Measurements from ENCODE around the gene NKD1. TPM values are rescaled to one million over a fixed set of nuclear protein-coding genes. Genes with fewer than 3 reads are reported as not detected.

The NKD1 gene
- total and polyA plus RNA-seq, 2 donors: 0.90 to 0.98 TPM

DNA sequence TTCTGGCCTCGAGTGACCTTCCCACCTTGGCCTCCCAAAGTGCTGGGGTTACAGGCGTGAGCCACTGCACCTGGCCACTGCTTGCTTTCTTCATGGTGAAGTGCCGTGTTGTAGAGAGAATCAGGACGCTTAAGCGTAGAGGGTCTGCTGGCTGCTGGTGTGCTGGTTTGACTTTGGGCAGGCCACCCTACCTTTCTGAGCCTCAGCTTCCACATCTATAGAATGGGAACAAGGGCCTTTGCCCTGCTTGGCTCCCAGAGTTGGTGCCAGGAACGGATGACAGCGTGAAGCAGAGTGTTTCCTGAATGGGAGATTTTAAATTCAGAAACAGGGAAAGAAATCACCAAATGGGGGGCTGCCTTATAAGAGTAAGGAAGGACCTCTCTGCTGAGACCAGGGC is 60.9 kb downstream of the NKD1 start:
- DNase-seq (ENCODE audit: low read depth in 6 of 9, low spot score in 9 of 9): no peak
- peaks cover 0 to 7% of the 10 kb centered on the region in 2 donors for H3K27me3 ChIP-seq (ENCODE audit: control insufficient read depth in 2 of 2, insufficient read depth in 1 of 2, low read length in 1 of 2)
- H3K4me1 ChIP-seq (ENCODE audit: control insufficient read depth in 2 of 2, insufficient read depth in 2 of 2, low read length in 2 of 2): peaks cover 0 to under 1% of the 10 kb centered on the region in 2 donors
- no peaks in the 10 kb centered on the region for H3K9me3 ChIP-seq (ENCODE audit: control insufficient read depth in 2 of 2, insufficient read depth in 1 of 2, low read length in 1 of 2)
- H3K36me3 ChIP-seq (ENCODE audit: control insufficient read depth in 2 of 2, insufficient read depth in 2 of 2, low read length in 1 of 2): no peaks in the 10 kb centered on the region
- no peak overlapping the region for H3K4me3 ChIP-seq (ENCODE audit: low read length in 2 of 2)
- no peak overlapping the region for H3K27ac ChIP-seq (ENCODE audit: low read depth in 1 of 2, low read length in 1 of 2)
- 94% methylated on average over 7 of the region's 7 CpGs for WGBS

DNA sequence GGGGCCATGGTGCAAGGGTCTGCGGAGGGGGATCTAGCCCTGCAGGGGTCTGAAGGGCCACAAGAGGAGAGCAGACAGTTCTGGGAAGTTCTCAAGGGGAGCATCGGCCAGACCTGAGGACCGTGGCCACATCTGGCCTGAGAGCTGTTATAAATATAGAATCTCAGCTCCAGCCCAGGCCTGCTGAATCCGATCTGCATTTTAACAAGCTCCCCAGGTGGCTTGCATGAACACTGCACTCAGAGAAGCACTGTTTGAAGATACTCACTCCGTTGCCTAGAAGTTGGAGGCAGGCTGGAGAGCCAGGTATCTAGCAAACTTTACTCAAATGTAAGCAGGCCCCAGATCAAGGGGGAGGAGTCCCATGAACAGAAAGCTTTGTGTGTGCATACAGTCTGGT is 61.3 kb downstream of the NKD1 start:
- H3K36me3 ChIP-seq (ENCODE audit: control insufficient read depth in 2 of 2, insufficient read depth in 2 of 2, low read length in 1 of 2): no peaks in the 10 kb centered on the region
- no peaks in the 10 kb centered on the region for H3K4me1 ChIP-seq (ENCODE audit: control insufficient read depth in 2 of 2, insufficient read depth in 2 of 2, low read length in 2 of 2)
- H3K4me3 ChIP-seq (ENCODE audit: low read length in 2 of 2): no peak overlapping the region
- peaks cover 0 to 9% of the 10 kb centered on the region in 2 donors for H3K27me3 ChIP-seq (ENCODE audit: control insufficient read depth in 2 of 2, insufficient read depth in 1 of 2, low read length in 1 of 2)
- no peak for DNase-seq (ENCODE audit: low read depth in 6 of 9, low spot score in 9 of 9)
- H3K27ac ChIP-seq (ENCODE audit: low read depth in 1 of 2, low read length in 1 of 2): no peak overlapping the region
- 92% methylated on average over 5 of the region's 5 CpGs for WGBS
- no peaks in the 10 kb centered on the region for H3K9me3 ChIP-seq (ENCODE audit: control insufficient read depth in 2 of 2, insufficient read depth in 1 of 2, low read length in 1 of 2)

DNA sequence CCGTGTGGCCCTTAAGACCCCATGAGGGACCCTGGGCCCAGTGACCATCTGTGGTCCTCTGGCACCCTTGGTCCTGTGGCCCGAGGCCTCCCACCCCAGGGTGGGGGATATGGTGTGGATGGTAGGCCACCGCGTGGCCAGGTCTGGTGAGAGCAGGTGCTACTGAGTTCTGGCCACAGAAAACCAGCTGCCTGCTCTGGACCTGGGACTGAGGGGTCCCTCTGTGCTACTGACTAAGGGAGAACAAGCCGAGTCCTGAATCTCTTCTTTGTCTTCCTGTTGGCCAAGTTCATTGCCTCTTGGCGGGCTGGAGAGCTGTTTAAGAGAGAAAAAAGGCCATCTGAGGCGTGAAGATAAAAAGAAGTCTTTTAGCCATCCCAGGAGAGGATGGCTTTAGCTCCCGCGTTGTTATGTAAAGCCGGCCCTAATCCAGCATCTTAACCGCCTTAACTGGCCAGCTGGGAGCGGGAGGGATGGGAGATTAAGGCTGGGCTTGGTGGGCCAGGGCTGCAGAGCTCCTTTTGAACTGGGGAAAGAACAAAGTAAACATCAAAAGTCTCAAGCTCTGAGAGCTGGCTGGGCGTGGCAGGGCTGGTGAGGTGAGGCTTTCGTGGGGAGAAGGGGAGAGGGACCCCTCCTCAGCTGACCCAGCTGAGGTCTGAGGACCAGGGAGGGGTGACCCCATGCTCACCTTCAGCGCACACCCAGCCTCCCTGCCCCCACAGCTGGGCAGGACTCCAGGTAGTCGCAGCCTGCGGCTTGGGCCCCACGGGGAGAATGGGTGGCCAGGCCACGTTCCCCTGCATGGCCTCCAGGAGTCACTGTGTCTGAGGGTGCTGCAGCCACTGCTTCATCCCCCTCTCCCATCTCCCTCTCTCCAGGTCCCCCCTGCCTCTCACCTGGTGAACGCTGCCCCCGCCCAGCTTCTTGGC is 62.4 kb downstream of the NKD1 start:
- no peaks in the 10 kb centered on the region for H3K9me3 ChIP-seq (ENCODE audit: control insufficient read depth in 2 of 2, insufficient read depth in 1 of 2, low read length in 1 of 2)
- H3K4me3 ChIP-seq (ENCODE audit: low read length in 2 of 2): no peak overlapping the region
- H3K27me3 ChIP-seq (ENCODE audit: control insufficient read depth in 2 of 2, insufficient read depth in 1 of 2, low read length in 1 of 2): peaks cover 0 to 9% of the 10 kb centered on the region in 2 donors
- no peak for DNase-seq (ENCODE audit: low read depth in 6 of 9, low spot score in 9 of 9)
- whole genome bisulfite sequencing: 91% methylated on average over 21 of the region's 21 CpGs
- H3K27ac ChIP-seq (ENCODE audit: low read depth in 1 of 2, low read length in 1 of 2): no peak overlapping the region
- H3K36me3 ChIP-seq (ENCODE audit: control insufficient read depth in 2 of 2, insufficient read depth in 2 of 2, low read length in 1 of 2): no peaks in the 10 kb centered on the region
- H3K4me1 ChIP-seq (ENCODE audit: control insufficient read depth in 2 of 2, insufficient read depth in 2 of 2, low read length in 2 of 2): no peaks in the 10 kb centered on the region

DNA sequence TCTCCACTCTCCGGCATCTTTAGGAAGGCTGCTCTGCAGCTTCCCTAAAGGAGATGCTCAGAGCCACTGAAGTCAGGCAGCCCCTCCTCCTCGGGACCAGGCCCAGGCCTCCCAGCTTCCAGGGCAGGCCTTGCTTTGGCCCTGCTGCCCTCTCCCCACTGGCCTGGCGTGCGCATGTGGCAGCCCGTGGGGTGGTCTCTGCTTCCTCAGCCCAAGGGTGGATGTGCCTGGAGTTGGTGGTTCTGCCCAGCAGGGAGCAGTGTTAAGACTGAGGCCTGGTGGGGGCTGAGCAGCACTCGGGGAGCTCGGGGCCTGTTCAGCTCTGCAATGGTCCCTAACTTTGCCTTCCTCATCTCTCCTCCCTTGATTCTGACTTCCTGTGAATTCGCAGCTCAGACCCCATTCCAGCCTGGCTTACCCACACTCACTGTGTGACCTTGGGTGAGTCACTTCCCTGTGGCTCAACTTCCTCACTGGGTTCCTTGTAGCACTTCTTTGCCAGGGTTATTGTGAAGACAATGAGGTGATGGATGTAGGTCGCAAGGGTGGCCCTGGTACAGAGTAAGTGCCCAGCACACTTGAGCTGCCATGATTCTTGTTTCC is 63.2 kb downstream of the NKD1 start:
- no peak for DNase-seq (ENCODE audit: low read depth in 6 of 9, low spot score in 9 of 9)
- 92% methylated on average over 9 of the region's 9 CpGs for WGBS

DNA sequence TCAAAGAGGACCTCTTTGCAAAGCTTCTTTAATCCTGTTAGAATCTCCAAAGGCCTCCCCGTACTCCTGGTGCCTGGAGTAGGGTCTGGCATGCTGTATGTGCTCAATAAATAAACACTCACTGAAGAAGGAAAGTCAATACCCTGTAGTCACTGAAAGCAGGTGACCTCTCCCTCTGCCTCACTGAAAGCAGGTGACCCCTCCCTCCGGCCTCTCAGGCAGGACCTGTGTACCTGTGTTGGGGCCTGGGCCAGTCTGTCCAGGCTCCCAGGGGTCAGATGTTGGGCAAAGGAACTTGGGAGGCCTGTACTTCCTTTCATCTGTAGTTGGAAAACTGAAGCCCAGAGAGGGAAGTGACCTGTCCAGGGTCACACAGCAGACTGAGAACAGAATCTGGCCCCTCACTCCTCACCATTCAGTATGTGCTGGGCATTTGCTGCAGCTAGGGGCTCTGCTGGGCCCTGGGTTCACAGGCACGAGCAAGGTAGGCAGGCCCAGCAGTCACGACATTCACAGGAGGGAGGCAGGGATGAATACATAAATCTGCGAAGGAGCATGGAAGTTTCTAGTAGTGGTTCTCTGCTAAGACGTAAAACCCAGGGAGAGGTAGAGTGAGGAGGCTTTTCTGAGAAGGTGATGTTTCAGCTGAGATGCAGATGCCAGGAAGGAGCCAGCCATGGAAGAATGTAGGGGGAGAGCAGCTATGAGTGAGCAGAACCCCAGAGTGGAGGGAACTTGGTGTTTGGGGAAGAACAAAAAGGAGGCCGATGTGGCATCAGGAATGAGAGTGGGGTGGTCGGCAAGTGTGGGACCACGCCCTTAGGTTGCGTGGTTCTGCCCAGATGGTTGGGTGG is 64.0 kb downstream of the NKD1 start:
- H3K36me3 ChIP-seq (ENCODE audit: control insufficient read depth in 2 of 2, insufficient read depth in 2 of 2, low read length in 1 of 2): no peaks in the 10 kb centered on the region
- DNase-seq (ENCODE audit: low read depth in 6 of 9, low spot score in 9 of 9): no peak
- H3K4me3 ChIP-seq (ENCODE audit: low read length in 2 of 2): no peak overlapping the region
- peaks cover 4 to 9% of the 10 kb centered on the region in 2 donors for H3K4me1 ChIP-seq (ENCODE audit: control insufficient read depth in 2 of 2, insufficient read depth in 2 of 2, low read length in 2 of 2)
- peaks cover 0 to 9% of the 10 kb centered on the region in 2 donors for H3K27me3 ChIP-seq (ENCODE audit: control insufficient read depth in 2 of 2, insufficient read depth in 1 of 2, low read length in 1 of 2)
- H3K9me3 ChIP-seq (ENCODE audit: control insufficient read depth in 2 of 2, insufficient read depth in 1 of 2, low read length in 1 of 2): no peaks in the 10 kb centered on the region
- H3K27ac ChIP-seq (ENCODE audit: low read depth in 1 of 2, low read length in 1 of 2): no peak overlapping the region
- WGBS: 96% methylated on average over 10 of the region's 10 CpGs

More for the DNA sequence above, 63.2 kb downstream of the NKD1 start:
- Histone ChIP-seq H3K4me1 (ENCODE audit: control insufficient read depth in 2 of 2, insufficient read depth in 2 of 2, low read length in 2 of 2) (peaks cover 0 to 2% of the 10 kb centered on the region in 2 donors), H3K4me3 (ENCODE audit: low read length in 2 of 2) (no peak overlapping the region), H3K27ac (ENCODE audit: low read depth in 1 of 2, low read length in 1 of 2) (no peak overlapping the region), H3K27me3 (ENCODE audit: control insufficient read depth in 2 of 2, insufficient read depth in 1 of 2, low read length in 1 of 2) (peaks cover 0 to 9% of the 10 kb centered on the region in 2 donors), H3K9me3 (ENCODE audit: control insufficient read depth in 2 of 2, insufficient read depth in 1 of 2, low read length in 1 of 2) (no peaks in the 10 kb centered on the region), H3K36me3 (ENCODE audit: control insufficient read depth in 2 of 2, insufficient read depth in 2 of 2, low read length in 1 of 2) (no peaks in the 10 kb centered on the region)

DNA sequence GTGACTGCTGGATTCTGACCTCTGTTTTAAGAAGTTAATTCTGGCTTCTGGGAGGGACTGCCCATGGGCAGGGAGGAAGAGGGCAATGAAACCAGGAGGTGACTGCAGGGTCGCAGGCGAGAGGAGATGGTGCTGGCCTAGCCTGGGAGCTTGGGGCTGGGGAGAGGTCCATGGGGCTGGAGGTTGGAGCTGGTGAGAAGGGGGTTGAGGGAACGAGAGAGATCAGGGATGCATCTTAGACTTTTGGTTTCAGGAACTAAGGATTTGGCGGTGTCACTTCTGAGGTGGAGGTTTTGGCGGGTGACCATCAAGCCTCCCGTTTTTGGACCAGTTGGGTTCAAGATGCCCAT is 64.6 kb downstream of the NKD1 start:
- H3K36me3 ChIP-seq (ENCODE audit: control insufficient read depth in 2 of 2, insufficient read depth in 2 of 2, low read length in 1 of 2): no peaks in the 10 kb centered on the region
- no peak for DNase-seq (ENCODE audit: low read depth in 6 of 9, low spot score in 9 of 9)
- 96% methylated on average over 6 of the region's 6 CpGs for WGBS
- H3K4me3 ChIP-seq (ENCODE audit: low read length in 2 of 2): no peak overlapping the region
- H3K4me1 ChIP-seq (ENCODE audit: control insufficient read depth in 2 of 2, insufficient read depth in 2 of 2, low read length in 2 of 2): peaks cover 4 to 12% of the 10 kb centered on the region in 2 donors
- H3K27me3 ChIP-seq (ENCODE audit: control insufficient read depth in 2 of 2, insufficient read depth in 1 of 2, low read length in 1 of 2): peaks cover 0 to 9% of the 10 kb centered on the region in 2 donors
- H3K9me3 ChIP-seq (ENCODE audit: control insufficient read depth in 2 of 2, insufficient read depth in 1 of 2, low read length in 1 of 2): no peaks in the 10 kb centered on the region
- H3K27ac ChIP-seq (ENCODE audit: low read depth in 1 of 2, low read length in 1 of 2): no peak overlapping the region

DNA sequence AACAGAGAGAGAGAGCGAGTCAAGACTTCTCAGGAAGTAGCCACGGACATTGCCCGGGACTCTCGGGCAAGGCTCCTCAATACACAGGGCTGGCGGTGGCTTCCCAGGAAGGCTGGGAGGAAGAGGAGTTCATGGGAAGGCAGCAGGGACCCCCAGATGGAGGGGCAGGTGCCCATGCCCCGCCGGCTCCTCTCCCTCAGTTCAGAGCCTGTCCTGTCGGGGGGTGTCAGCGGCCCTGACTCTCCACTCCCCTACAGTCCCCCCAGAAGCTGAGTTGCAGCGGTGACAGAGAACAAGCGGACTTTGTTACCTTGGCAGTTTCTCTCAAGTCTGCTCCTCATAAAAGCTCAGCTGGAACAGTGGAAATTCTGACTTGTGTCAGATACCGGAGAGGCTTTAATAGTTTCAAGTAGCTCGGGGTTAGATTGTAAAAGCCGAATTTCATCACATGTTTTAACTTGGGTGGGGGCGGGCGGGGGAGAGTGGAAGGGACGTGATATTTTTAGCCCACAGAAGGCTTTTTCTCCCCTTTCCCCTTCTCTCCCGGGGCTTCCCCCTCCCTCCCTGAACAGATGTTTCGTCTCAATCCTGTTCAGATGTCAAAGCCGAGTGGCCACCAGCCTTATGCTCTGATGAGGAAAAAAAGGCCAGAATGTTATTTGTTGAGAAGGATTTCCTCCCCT is 65.2 kb downstream of the NKD1 start:
- DNase-seq (ENCODE audit: low read depth in 6 of 9, low spot score in 9 of 9): no peak
- no peak overlapping the region for H3K4me3 ChIP-seq (ENCODE audit: low read length in 2 of 2)
- H3K36me3 ChIP-seq (ENCODE audit: control insufficient read depth in 2 of 2, insufficient read depth in 2 of 2, low read length in 1 of 2): no peaks in the 10 kb centered on the region
- H3K9me3 ChIP-seq (ENCODE audit: control insufficient read depth in 2 of 2, insufficient read depth in 1 of 2, low read length in 1 of 2): no peaks in the 10 kb centered on the region
- peaks cover 4 to 12% of the 10 kb centered on the region in 2 donors for H3K4me1 ChIP-seq (ENCODE audit: control insufficient read depth in 2 of 2, insufficient read depth in 2 of 2, low read length in 2 of 2)
- 70% methylated on average over 20 of the region's 20 CpGs for WGBS
- no peak overlapping the region for H3K27ac ChIP-seq (ENCODE audit: low read depth in 1 of 2, low read length in 1 of 2)
- peaks cover 0 to 9% of the 10 kb centered on the region in 2 donors for H3K27me3 ChIP-seq (ENCODE audit: control insufficient read depth in 2 of 2, insufficient read depth in 1 of 2, low read length in 1 of 2)

DNA sequence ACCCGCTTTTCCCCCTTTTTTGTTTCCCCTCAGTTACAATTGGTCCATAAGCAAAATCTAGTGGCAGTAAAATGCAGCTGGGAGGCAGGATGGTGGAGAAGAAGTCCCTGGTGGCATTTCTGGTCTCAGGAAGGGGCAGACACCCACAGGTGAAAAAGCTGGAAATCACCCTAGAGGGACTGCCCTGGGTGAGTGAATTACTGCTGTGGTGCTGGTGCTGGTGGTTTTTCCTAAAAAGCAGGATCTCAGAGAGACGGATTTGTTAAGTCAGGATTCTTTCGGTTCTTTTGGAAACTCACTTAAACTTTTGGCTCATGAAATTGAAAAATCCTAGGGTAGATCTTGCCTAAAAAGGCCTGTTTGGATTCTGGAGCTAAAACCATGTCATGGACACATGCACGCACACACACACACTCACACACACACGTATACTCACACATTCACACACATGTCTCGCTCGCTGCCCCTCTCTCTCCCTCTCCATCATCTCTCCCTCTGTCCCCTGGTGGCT is 65.8 kb downstream of the NKD1 start:
- Histone ChIP-seq H3K4me1 (ENCODE audit: control insufficient read depth in 2 of 2, insufficient read depth in 2 of 2, low read length in 2 of 2) (peaks cover 4 to 12% of the 10 kb centered on the region in 2 donors), H3K36me3 (ENCODE audit: control insufficient read depth in 2 of 2, insufficient read depth in 2 of 2, low read length in 1 of 2) (no peaks in the 10 kb centered on the region), H3K27me3 (ENCODE audit: control insufficient read depth in 2 of 2, insufficient read depth in 1 of 2, low read length in 1 of 2) (peaks cover 0 to 9% of the 10 kb centered on the region in 2 donors), H3K27ac (ENCODE audit: low read depth in 1 of 2, low read length in 1 of 2) (no peak overlapping the region), H3K4me3 (ENCODE audit: low read length in 2 of 2) (no peak overlapping the region), H3K9me3 (ENCODE audit: control insufficient read depth in 2 of 2, insufficient read depth in 1 of 2, low read length in 1 of 2) (no peaks in the 10 kb centered on the region)
- 92% methylated on average over 7 of the region's 7 CpGs for WGBS
- no peak for DNase-seq (ENCODE audit: low read depth in 6 of 9, low spot score in 9 of 9)

Measured in thymus (tissue), 11 donors.